A673 (cell line): ENCODE data around the gene ERFE.

ENCODE experiments used
- CTCF ChIP-seq: fragments of 300-800, 200-600 bp; sonication (generic); conservative IDR thresholded peaks from 2 replicates; pipeline ENCODE4 v1.5.1; 2017; ENCODE audit warnings: low read depth, mild to moderate bottlenecking, antibody characterized with exemption, low read length, moderate library complexity, mixed read lengths
- EZH2 ChIP-seq: fragments of 200-600 bp; sonication (generic); IDR thresholded peaks from 2 replicates; pipeline ENCODE4 v1.6.1; 2017; ENCODE audit warnings: borderline replicate concordance, low read depth, mild to moderate bottlenecking, mixed read lengths, antibody characterized with exemption, low read length; ENCODE audit not compliant: poor library complexity, severe bottlenecking

GRCh38 chr2:238182362-238182761 is 23.6 kb downstream of the ERFE start:
- no peak for TF ChIP-seq CTCF
- no peak for TF ChIP-seq EZH2
